ENCODE data around the gene OR2AE1.
"Not testable (repeated sequence)": the region's sequence is repeated elsewhere in the genome, so short reads cannot be mapped to it uniquely, and the experiment has no call there.

Gene OR2AE1, protein sequence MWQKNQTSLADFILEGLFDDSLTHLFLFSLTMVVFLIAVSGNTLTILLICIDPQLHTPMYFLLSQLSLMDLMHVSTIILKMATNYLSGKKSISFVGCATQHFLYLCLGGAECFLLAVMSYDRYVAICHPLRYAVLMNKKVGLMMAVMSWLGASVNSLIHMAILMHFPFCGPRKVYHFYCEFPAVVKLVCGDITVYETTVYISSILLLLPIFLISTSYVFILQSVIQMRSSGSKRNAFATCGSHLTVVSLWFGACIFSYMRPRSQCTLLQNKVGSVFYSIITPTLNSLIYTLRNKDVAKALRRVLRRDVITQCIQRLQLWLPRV

GRCh38 chr7:99876933-99877332 lies at the start of gene OR2AE1:
Gene OR2AE1 (minus strand): TSS chr7:99877033. CDS start chr7:99877033, 0 bp downstream.
- DNase-seq = no peak

DNA sequence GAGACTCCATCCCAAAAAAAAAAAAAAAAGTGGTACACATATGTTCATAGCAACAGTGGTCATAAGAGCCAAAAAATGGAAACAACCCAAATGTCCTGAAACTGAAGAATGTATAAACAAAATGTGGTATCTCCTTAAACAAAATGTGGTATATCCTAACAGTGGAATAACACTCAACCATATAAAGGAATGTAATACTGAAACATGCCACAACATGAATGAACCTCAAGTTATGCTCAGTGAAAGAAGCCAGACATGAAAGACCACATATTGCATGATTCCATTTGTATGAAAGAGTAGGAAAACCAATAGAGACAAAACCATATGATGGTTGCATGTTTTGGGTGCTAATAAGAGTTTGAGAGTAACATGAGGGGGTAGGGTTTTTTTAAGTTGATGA lies 49.5 kb upstream of the OR2AE1 start:
- DNase-seq = no peak

DNA sequence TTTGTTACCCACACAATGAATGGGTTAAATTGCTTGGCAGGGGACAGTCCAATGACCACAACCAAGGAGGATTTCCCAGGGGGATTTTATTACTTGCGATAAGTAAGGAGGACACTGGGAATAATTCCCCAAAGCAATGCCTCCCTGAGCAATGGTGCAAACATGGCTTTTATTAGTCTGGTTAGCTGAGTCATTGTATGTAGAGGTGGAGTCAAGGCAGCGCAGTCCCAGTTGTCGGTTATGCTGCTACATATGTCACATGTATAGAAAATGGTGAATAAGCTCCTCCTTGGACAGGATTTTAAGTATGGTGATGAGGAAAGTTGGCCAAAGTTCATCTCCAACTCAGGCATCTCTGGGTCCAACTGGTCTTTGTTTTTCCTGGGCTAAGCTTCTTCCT lies 46.4 kb upstream of the OR2AE1 start:
- no peak for DNase-seq

DNA sequence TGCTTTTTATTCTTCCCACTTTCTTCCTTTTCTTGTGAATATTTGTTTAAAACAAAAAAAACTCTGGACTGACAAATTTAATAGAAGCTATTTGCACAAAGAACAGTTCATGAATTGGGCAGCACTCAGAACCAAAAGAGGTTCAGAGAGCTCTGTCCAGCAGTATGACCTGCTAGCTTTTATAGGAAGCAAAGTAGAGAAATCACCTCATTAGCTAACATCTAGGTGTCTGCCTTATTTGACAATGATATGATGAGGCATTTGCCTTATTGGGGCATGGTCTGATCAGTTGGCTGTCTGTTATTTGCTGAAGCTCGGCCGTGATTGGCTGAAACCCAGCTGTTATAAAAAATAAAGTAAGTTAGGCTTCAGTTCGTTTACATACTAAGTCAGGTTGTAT lies 43.3 kb upstream of the OR2AE1 start:
- no peak for DNase-seq

DNA sequence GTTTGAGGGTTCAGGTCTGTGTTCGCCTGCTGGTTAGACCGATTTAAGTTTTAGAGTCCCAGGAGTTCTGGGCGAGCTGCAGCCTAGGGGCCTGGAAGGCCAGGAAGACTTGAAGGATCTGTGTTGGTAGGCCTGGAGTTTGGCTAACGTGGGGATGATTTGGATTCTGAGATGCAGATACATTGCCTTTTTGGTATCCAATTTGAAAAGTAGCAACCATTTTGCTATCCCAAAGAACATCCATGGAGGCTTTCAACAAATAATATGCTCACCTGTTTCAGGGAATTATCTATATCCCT lies 42.9 kb upstream of the OR2AE1 start:
- DNase-seq = no peak

- DNase-seq = peak; percentile 35
These were observed 42.4 kb upstream of the OR2AE1 start, which contains the start of gene TRIM4 for GRCh38 chr7:99918959-99919813. Gene TRIM4 (minus strand): TSS chr7:99919530. CDS start chr7:99919401, 129 bp downstream.

DNA sequence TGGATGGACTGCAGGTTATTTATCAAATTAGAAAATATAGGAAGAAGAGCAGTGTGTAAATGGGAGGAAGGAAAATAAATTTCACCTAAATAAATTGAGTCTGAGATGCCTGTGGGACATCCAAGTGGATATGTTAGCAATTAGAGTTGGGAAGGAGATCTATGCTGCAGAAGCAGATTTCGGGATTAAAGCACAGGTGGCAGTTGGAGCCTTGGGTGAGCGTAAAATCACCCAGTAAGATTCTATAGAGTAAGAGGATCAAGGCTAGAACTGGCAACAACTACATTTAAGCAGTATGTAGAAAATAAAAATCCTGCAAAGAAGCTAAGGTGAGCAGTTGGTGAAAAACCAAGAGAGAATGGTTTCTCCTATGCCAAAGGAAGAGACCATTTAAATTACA lies 34.1 kb upstream of the OR2AE1 start:
- DNase-seq = no peak

GRCh38 chr7:99901581-99901980 lies 24.7 kb upstream of the OR2AE1 start:
- DNase-seq = no peak

DNA sequence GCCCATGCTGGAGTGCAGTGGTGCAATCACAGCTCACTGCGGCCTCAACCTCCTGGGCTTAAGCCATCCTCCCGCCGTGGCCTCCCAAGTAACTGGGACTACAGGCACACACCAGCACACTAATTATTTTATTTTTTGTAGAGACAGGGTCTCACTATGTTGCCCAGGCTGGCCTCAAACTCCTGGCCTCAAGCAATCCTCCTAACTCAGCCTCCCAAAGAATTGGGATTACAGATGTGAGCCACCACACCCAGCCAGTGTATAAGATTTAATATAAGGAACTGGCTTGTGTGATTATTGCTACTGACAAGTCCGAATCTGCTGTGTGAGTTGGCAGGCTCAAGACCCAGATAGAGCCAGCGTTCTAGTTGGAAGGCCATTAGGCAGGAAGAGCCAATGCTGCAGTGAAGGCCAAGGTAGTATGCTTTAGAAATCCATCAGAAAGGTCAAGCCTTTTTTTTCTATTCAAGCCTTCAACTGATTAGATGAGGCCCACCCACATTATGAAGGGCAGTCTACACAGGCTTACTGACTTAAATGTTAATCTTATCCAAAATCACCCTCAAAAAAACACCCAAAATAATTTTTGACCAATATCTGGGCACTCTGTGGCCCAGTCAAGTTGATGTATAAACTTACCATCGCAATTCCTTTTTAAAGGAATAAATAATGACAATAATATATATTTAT lies 23.1 kb upstream of the OR2AE1 start:
- no peak for DNase-seq

GRCh38 chr7:99898836-99899235 lies 22.0 kb upstream of the OR2AE1 start:
- no peak for DNase-seq

DNA sequence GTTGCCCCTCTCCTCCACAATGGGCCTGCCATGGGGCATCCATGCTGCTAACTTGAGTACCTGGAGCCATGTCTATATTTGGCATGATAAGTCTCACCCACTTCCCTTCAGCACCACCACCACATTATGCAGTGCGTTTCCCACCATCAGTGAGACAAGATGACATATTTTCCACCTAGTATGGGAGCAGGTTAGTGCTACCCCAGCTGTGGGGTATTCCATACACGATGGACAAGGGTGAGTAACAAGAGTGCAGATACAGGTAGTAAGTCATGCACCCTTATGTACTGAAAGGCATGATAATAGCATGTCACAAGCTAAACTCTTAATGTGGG lies 21.2 kb upstream of the OR2AE1 start:
- no peak for DNase-seq

GRCh38 chr7:99897322-99898022 lies 20.6 kb upstream of the OR2AE1 start:
- no peak for DNase-seq

GRCh38 chr7:99894738-99895137 lies 17.9 kb upstream of the OR2AE1 start:
- DNase-seq = no peak

GRCh38 chr7:99893280-99893679 lies 16.4 kb upstream of the OR2AE1 start:
- DNase-seq = no peak

GRCh38 chr7:99890348-99890747 lies 13.5 kb upstream of the OR2AE1 start:
- DNase-seq = not testable (repeated sequence)

DNA sequence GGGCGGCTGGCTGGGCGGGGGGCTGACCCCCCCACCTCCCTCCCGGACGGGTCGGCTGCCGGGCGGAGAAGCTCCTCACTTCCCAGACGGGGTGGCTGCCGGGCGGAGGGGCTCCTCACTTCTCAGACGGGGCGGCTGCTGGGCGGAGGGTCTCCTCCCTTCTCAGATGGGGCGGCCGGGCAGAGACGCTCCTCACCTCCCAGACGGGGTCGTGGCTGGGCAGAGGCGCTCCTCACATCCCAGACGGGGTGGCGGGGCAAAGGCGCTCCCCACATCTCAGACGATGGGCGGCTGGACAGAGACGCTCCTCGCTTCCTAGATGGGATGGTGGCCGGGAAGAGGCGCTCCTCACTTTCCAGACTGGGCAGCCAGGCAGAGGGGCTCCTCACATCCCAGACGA lies 11.5 kb upstream of the OR2AE1 start:
- DNase-seq = not testable (repeated sequence)

DNA sequence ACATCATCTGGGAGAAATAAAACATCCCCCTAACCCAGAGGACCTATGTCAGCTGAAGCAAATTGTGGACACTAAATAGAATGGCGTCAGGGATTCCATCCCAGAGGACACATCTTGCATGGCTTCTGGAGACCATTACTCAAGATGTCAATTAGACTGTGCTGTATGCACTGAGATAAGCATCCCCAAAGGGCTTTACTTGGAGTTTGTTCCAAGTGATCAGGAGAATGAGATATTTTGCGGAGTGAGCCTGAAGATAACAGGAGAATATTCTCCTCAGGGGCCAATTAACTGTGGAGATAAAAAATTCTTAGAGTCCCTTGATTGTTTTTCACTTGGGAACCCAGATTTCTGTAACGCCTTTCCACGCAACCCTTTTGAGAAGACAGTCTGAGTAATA lies 4.5 kb upstream of the OR2AE1 start:
- DNase-seq = no peak

DNA sequence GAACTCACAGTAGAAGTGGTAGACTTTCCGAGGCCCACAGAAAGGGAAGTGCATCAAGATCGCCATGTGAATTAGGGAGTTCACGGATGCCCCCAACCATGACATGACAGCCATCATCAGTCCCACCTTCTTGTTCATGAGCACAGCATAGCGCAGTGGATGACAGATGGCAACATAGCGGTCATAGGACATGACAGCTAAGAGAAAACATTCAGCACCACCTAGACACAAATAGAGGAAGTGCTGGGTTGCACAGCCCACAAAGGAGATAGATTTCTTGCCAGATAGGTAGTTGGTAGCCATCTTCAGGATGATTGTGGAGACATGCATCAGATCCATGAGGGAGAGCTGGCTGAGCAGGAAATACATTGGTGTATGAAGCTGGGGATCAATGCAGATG lies 342 bp downstream of the OR2AE1 start:
- peak; percentile 40 for DNase-seq

GRCh38 chr7:99868246-99868645 lies 8.6 kb downstream of the OR2AE1 start:
- DNase-seq = no peak

DNA sequence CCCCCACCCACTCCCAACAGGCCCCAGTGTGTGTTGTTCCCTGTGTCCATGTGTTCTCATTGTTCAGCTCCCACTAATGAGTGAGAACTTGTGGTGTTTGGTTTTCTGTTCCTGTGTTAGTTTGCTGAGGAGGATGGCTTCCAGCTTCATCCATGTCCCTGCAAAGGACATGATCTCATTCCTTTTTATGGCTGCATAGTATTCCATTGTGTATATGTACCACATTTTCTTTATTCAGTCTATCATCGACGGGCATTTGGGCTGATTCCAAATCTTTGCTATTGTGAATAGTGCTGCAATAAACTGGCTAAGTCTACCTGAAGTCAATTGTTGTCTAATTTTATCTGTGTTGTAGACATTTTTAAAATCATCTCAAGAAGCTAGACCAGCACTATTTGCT lies 9.4 kb downstream of the OR2AE1 start:
- not testable (repeated sequence) for DNase-seq

GRCh38 chr7:99863847-99864440 lies 12.9 kb downstream of the OR2AE1 start:
- DNase-seq = no peak

DNA sequence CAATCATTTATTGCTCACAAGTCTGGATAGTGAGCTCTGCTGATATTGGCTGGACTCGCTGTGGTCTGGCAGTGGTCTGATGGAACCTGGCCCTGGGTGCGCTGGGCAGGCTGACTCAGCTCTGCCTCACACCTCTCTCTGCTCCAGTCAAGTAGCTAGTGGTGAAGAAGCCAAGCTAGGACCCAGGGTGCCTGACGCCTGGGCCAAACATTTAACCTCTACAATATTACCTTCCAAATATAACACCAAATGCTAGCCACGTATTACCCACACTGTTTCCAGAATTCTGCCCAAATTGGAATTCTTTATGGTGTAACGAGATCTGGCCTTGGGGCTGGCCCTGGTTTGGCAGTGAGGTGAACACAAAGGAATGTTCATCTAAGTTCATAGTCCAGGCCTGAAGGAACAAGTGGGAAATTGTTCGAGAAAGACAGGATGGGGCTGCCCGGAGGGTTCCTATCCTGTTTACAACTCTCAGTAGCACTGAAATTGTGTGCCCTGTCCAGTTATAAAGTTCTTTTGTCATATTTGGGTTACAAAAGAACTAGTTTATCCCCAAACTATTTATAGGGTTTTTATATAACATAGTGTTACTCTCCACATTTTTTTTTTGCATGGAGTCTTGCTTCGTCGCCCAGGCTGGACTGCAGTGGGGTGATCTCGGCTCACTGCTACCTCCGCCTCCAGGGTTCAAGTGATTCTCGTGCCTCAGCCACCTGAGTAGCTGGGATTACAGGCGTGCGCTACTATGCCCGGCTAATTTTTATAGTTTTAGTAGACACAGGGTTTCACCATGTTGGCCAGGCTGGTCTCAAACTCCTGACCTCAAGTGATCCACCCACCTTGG lies 16.3 kb downstream of the OR2AE1 start:
- DNase-seq = no peak

All from SIG-M5 (cell line).